MCF 10A (cell line): ENCODE data around the gene PTP4A1. TPM values are rescaled to one million over a fixed set of nuclear protein-coding genes. Genes with fewer than 3 reads are reported as not detected.
A peak's percentile ranks its signal among the peaks of the same experiment; 100 is the strongest.

Experiments
- BruUV-seq: library from RNA; stranded (reverse); fragments of 400-500 nt; replicated peaks from 2 replicates; lab custom pipeline; 2021; lab: Mats Ljungman, UMichigan
- CTCF ChIA-PET: fragments of 300-600 bp; sonication (Branson Sonifier 250); formaldehyde crosslinking; extraction: SDS; loops from one replicate; lab custom pipeline; 2021; ENCODE audit warnings: antibody characterized with exemption, inconsistent platforms; lab: Yijun Ruan, JAX
- POLR2A ChIA-PET: fragments of 300-600, 350-650 bp; sonication (Branson Sonifier 250); formaldehyde crosslinking; extraction: SDS; loops from one replicate; lab custom pipeline; 2020; ENCODE audit warnings: antibody characterized with exemption, inconsistent platforms; lab: Yijun Ruan, JAX
- DNase-seq: peaks from one replicate; pipeline ENCODE4 v3.0.0-alpha.2; 2018; ENCODE audit not compliant: unreplicated experiment
- H3K27ac Mint-ChIP-seq: one replicate; pipeline ENCODE4 v1.8.0; 2022; ENCODE audit warnings: mild to moderate bottlenecking, low read depth, mixed read lengths; ENCODE audit not compliant: unreplicated experiment
- H3K27me3 Mint-ChIP-seq: one replicate; pipeline ENCODE4 v1.8.0; 2022; ENCODE audit warnings: mixed read lengths; ENCODE audit not compliant: insufficient read depth, unreplicated experiment
- H3K36me3 Mint-ChIP-seq: one replicate; pipeline ENCODE4 v1.8.0; 2022; ENCODE audit warnings: mild to moderate bottlenecking, moderate library complexity, mixed read lengths; ENCODE audit not compliant: insufficient read depth, unreplicated experiment
- H3K4me1 Mint-ChIP-seq: one replicate; pipeline ENCODE4 v1.8.0; 2022; ENCODE audit warnings: mixed read lengths; ENCODE audit not compliant: insufficient read depth, unreplicated experiment
- H3K4me3 Mint-ChIP-seq: one replicate; pipeline ENCODE4 v1.8.0; 2022; ENCODE audit warnings: mild to moderate bottlenecking, moderate library complexity, mixed read lengths; ENCODE audit not compliant: unreplicated experiment
- H3K9me3 Mint-ChIP-seq: one replicate; pipeline ENCODE4 v1.8.0; 2022; ENCODE audit warnings: mixed read lengths; ENCODE audit not compliant: unreplicated experiment
- CTCF ChIP-seq: fragments of 200-600 bp; IDR thresholded peaks from one replicate; pipeline ENCODE4 v1.8.0; 2022; ENCODE audit warnings: antibody characterized with exemption, mild to moderate bottlenecking; ENCODE audit not compliant: unreplicated experiment
- intact Hi-C: fragments of 100-400 bp; cut with micrococcal nuclease; formaldehyde crosslinking; loops from 2 replicates; pipeline ENCODE4 v1.14.1; 2022
- total RNA-seq: library from RNA; stranded (reverse); gene quantifications from 2 replicates; pipeline ENCODE4 v1.2.3, GENCODE V29; 2022

The PTP4A1 gene
- total RNA-seq, 1 experiment from 2014 or later: 382 TPM

- Mint-ChIP-seq H3K36me3 (peaks cover 6% of the 10 kb centered on the region), H3K4me3 (peak overlapping the region; percentile 33), H3K27ac (peak overlapping the region; percentile 84), H3K4me1 (peaks cover 26% of the 10 kb centered on the region), H3K27me3 (no peaks in the 10 kb centered on the region), H3K9me3 (no peaks in the 10 kb centered on the region)
- ChIA-PET POLR2A (interaction anchor here (1.1 to 5.7 kb wide), 7 partner anchors 10 to 179 kb away, joined by 4 to 36 read pairs (median 11); no protein-coding TSS in a partner anchor), CTCF (interaction anchor here (1.0 to 1.2 kb wide), 4 partner anchors 37 to 174 kb away, joined by 3 to 4 read pairs (median 3); no protein-coding TSS in a partner anchor)
- no TSS peak for BruUV-seq
- intact Hi-C loops: loop anchor here (1.0 kb wide), 1 partner anchor 45 kb away; the partner anchor contains the start of genes LOC128125822 and PTP4A1
- TF ChIP-seq CTCF: no peak
- no peak for DNase-seq
Measured at GRCh38 chr6:63526931-63527330, 45.3 kb upstream of the PTP4A1 start.

GRCh38 chr6:63527658-63528514, 44.4 kb upstream of the PTP4A1 start:
- Mint-ChIP-seq H3K36me3 (peaks cover 6% of the 10 kb centered on the region), H3K4me3 (peak overlapping the region; percentile 33), H3K4me1 (peaks cover 26% of the 10 kb centered on the region), H3K27me3 (no peaks in the 10 kb centered on the region), H3K27ac (peak overlapping the region; percentile 84), H3K9me3 (no peaks in the 10 kb centered on the region)
- TSS peak; percentile 71 for BruUV-seq
- POLR2A ChIA-PET: interaction anchor here (0.6 to 5.7 kb wide), 15 partner anchors 8 to 276 kb away, joined by 3 to 36 read pairs (median 4); partner anchors contain the start of gene PHF3
- CTCF ChIA-PET: interaction anchor here (1.0 to 1.2 kb wide), 3 partner anchors 36 to 175 kb away, joined by 3 to 4 read pairs (median 4); no protein-coding TSS in a partner anchor
- TF ChIP-seq CTCF: no peak
- DNase-seq: peak; percentile 98
- intact Hi-C loops: loop anchor here (1.0 kb wide), 1 partner anchor 44 kb away; the partner anchor contains the start of genes LOC128125822 and PTP4A1

- H3K4me1 Mint-ChIP-seq: peaks cover 26% of the 10 kb centered on the region
- H3K9me3 Mint-ChIP-seq: no peaks in the 10 kb centered on the region
- peak; percentile 48 for DNase-seq
- peaks cover 6% of the 10 kb centered on the region for H3K36me3 Mint-ChIP-seq
- POLR2A ChIA-PET: interaction anchor here (0.9 to 5.7 kb wide), 9 partner anchors 8 to 277 kb away, joined by 3 to 36 read pairs (median 7); no protein-coding TSS in a partner anchor
- no TSS peak for BruUV-seq
- no peaks in the 10 kb centered on the region for H3K27me3 Mint-ChIP-seq
- intact Hi-C loops: no loop called here
- CTCF ChIA-PET: interaction anchor here (0.6 to 1.5 kb wide), 2 partner anchors 176 to 217 kb away, joined by 4 to 10 read pairs; no protein-coding TSS in a partner anchor
- TF ChIP-seq CTCF: no peak
- H3K27ac Mint-ChIP-seq: peak overlapping the region; percentile 86
- peak overlapping the region; percentile 57 for H3K4me3 Mint-ChIP-seq
Measured at GRCh38 chr6:63529498-63529897, 42.8 kb upstream of the PTP4A1 start.

- ChIA-PET CTCF (interaction anchor here (0.6 to 1.5 kb wide), 3 partner anchors 66 to 216 kb away, joined by 3 to 10 read pairs (median 4); no protein-coding TSS in a partner anchor), POLR2A (interaction anchor here (0.9 to 5.7 kb wide), 8 partner anchors 7 to 276 kb away, joined by 3 to 36 read pairs (median 8); no protein-coding TSS in a partner anchor)
- intact Hi-C loops: no loop called here
- Mint-ChIP-seq H3K9me3 (no peaks in the 10 kb centered on the region), H3K4me1 (peaks cover 26% of the 10 kb centered on the region), H3K36me3 (peaks cover 6% of the 10 kb centered on the region), H3K27me3 (no peaks in the 10 kb centered on the region), H3K27ac (no peak overlapping the region), H3K4me3 (no peak overlapping the region)
- DNase-seq: no peak
- BruUV-seq: no TSS peak
- TF ChIP-seq CTCF: no peak
Measured at GRCh38 chr6:63530182-63530581, 42.1 kb upstream of the PTP4A1 start.
